Measurements from ENCODE around the gene PRKN. TPM values are rescaled to one million over a fixed set of nuclear protein-coding genes. Genes with fewer than 3 reads are reported as not detected.

Gene PRKN
- total RNA-seq, 1 donor from 2014 or later: 0.79 TPM

DNA sequence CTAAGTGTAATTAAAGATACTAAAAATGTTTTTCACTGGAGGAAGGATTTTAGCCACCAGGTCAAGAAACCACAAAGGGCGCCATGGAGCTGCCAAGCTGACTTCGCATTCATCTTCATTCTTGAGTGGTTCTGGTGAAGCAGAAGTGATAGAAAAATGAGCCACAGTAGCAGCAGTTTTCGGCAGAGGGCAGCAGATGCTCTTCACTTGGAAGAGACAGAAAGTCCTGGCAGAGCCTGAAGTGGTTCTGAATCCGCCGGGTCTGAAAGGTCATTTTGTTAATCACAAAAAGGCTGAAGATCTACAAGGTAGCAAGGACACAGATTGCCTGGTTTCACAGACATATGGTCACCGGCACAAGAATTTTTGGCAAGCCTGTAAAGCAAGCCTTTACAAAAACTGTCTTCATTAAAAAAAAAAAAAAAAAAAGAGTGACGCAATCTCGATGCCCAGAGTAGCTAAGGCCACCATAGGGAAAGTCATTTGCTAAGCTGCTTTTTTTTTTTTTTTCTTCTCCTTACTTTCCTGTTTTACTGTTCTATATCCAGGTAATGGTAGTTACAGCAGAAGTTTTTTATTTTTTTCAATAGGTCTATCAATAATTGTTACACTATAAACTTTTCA lies 1108.6 kb downstream of the PRKN start:
- H3K4me3 ChIP-seq (ENCODE audit: low read depth, low read length): no peak overlapping the region
- FAIRE-seq (no peak), DNase-seq (ENCODE audit: low read depth) (peak; percentile 18)
- H3K27me3 ChIP-seq (ENCODE audit: control insufficient read depth, insufficient read depth, low read length): no peaks in the 10 kb centered on the region
- no peaks in the 10 kb centered on the region for H3K36me3 ChIP-seq (ENCODE audit: control insufficient read depth, insufficient read depth, low read length)
- TF ChIP-seq, protein P1, sequence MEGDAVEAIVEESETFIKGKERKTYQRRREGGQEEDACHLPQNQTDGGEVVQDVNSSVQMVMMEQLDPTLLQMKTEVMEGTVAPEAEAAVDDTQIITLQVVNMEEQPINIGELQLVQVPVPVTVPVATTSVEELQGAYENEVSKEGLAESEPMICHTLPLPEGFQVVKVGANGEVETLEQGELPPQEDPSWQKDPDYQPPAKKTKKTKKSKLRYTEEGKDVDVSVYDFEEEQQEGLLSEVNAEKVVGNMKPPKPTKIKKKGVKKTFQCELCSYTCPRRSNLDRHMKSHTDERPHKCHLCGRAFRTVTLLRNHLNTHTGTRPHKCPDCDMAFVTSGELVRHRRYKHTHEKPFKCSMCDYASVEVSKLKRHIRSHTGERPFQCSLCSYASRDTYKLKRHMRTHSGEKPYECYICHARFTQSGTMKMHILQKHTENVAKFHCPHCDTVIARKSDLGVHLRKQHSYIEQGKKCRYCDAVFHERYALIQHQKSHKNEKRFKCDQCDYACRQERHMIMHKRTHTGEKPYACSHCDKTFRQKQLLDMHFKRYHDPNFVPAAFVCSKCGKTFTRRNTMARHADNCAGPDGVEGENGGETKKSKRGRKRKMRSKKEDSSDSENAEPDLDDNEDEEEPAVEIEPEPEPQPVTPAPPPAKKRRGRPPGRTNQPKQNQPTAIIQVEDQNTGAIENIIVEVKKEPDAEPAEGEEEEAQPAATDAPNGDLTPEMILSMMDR (IDR thresholded peaks at IDR 0.05; ENCODE audit: insufficient read depth, low read length, severe bottlenecking): peak; percentile 21

DNA sequence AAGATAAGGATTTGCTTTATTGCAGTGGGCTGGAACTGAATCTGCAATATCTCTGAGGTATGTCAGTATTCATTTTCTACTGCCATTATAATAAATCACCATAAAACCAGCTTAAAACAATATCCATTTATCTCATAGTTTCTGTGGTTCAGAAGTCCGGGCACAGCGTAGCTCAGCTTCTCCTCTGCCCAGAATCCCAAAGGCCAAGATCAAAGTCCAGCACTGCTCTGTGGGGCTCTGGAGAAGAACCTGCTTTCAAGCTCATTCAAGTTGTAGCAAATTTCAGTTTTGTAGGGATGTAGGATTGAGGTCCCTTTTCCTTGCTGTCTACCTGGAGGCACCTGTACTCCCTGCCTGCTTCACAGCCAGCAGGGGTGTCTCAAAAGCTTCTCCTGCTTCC lies 1113.9 kb downstream of the PRKN start:
- no peak for FAIRE-seq
- TF ChIP-seq, protein P1 (IDR thresholded peaks at IDR 0.05; ENCODE audit: insufficient read depth, low read length, severe bottlenecking): no peak
- DNase-seq (ENCODE audit: low read depth): no peak

GRCh38 chr6:161608771-161609170 lies 1118.8 kb downstream of the PRKN start:
- FAIRE-seq: no peak
- Histone ChIP-seq H3K27me3 (ENCODE audit: control insufficient read depth, insufficient read depth, low read length) (no peaks in the 10 kb centered on the region), H3K4me3 (ENCODE audit: low read depth, low read length) (no peak overlapping the region), H3K36me3 (ENCODE audit: control insufficient read depth, insufficient read depth, low read length) (no peaks in the 10 kb centered on the region)
- DNase-seq (ENCODE audit: low read depth): no peak
- TF ChIP-seq, protein P1 (IDR thresholded peaks at IDR 0.05; ENCODE audit: insufficient read depth, low read length, severe bottlenecking): no peak

More for the DNA sequence above, 1113.9 kb downstream of the PRKN start:
- no peaks in the 10 kb centered on the region for H3K27me3 ChIP-seq (ENCODE audit: control insufficient read depth, insufficient read depth, low read length)
- H3K36me3 ChIP-seq (ENCODE audit: control insufficient read depth, insufficient read depth, low read length): no peaks in the 10 kb centered on the region
- H3K4me3 ChIP-seq (ENCODE audit: low read depth, low read length): no peak overlapping the region

- TF ChIP-seq, protein P1 (IDR thresholded peaks at IDR 0.05; ENCODE audit: insufficient read depth, low read length, severe bottlenecking): no peak
- H3K36me3 ChIP-seq (ENCODE audit: control insufficient read depth, insufficient read depth, low read length): no peaks in the 10 kb centered on the region
- no peaks in the 10 kb centered on the region for H3K27me3 ChIP-seq (ENCODE audit: control insufficient read depth, insufficient read depth, low read length)
- no peak overlapping the region for H3K4me3 ChIP-seq (ENCODE audit: low read depth, low read length)
- DNase-seq (ENCODE audit: low read depth) (no peak), FAIRE-seq (no peak)
Measured at GRCh38 chr6:161607696-161608297, 1119.8 kb downstream of the PRKN start.

DNA sequence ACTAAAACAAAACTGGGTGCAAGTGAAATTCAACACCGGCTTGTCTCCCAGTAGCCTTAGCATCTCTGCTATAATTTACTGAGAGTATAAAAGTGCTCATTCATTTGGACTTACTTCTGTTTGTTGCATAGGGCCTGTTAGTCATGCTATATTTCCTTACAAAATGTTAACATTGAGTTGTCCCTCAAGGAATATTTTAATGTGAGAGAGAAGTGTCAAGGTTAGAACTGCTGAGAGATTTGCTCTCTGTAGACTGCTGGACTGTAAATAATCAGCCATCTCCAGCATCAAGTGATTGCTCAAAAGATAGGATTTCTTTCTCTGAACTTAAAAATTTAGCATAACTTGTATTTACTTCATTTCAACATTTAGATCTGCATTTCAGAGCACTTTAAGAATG lies 1125.2 kb downstream of the PRKN start:
- DNase-seq (ENCODE audit: low read depth) (no peak), FAIRE-seq (no peak)
- H3K4me3 ChIP-seq (ENCODE audit: low read depth, low read length): no peak overlapping the region
- no peaks in the 10 kb centered on the region for H3K36me3 ChIP-seq (ENCODE audit: control insufficient read depth, insufficient read depth, low read length)
- H3K27me3 ChIP-seq (ENCODE audit: control insufficient read depth, insufficient read depth, low read length): no peaks in the 10 kb centered on the region
- TF ChIP-seq, protein P1 (IDR thresholded peaks at IDR 0.05; ENCODE audit: insufficient read depth, low read length, severe bottlenecking): no peak

Data from bronchial epithelial cell (primary cell).